ENCODE results near the gene SYTL3. TPM values are rescaled to one million over a fixed set of nuclear protein-coding genes. Genes with fewer than 3 reads are reported as not detected.

Gene SYTL3
- total RNA-seq, 1 experiment from 2014 or later = 0.09 TPM

- Histone ChIP-seq H3K23ac (ENCODE audit: insufficient read length, low read depth, low read length) (no peak overlapping the region), H3K79me2 (ENCODE audit: insufficient read depth, low read length) (no peaks in the 10 kb centered on the region), H3K56ac (ENCODE audit: insufficient read length, low read depth, low read length) (no peak overlapping the region), H3K9ac (ENCODE audit: extremely low read depth, insufficient read length, low read length) (no peak overlapping the region), H3K9me3 (ENCODE audit: control insufficient read depth, low read depth, low read length) (no peaks in the 10 kb centered on the region), H2BK20ac (ENCODE audit: low read depth, low read length, poor library complexity, severe bottlenecking) (no peak overlapping the region), H3K27ac (ENCODE audit: insufficient read length, low read depth, low read length) (no peak overlapping the region), H4K5ac (ENCODE audit: insufficient read length, low read depth, low read length) (no peak overlapping the region), H3T11ph (ENCODE audit: low read length) (no peak overlapping the region), H4K91ac (ENCODE audit: insufficient read length, low read depth, low read length) (no peak overlapping the region), H3K4me2 (ENCODE audit: insufficient read depth, insufficient read length, low read length) (no peak overlapping the region), H3K18ac (ENCODE audit: insufficient read length, low read depth, low read length) (no peak overlapping the region), H4K8ac (replicated peaks; ENCODE audit: insufficient read length, low read depth, low read length) (no peak overlapping the region), H3K4me1 (ENCODE audit: insufficient read depth, low read length) (no peaks in the 10 kb centered on the region), H3K14ac (ENCODE audit: insufficient read depth, low read length) (no peak overlapping the region), H3K27me3 (ENCODE audit: insufficient read depth, low read length) (no peaks in the 10 kb centered on the region), H3K23me2 (ENCODE audit: insufficient read length, low read depth, low read length, poor library complexity, severe bottlenecking) (no peaks in the 10 kb centered on the region), H2AK5ac (ENCODE audit: insufficient read length, low read length) (no peak overlapping the region), H2BK5ac (ENCODE audit: insufficient read length, low read length) (no peak overlapping the region), H2BK120ac (ENCODE audit: low read depth, low read length, poor library complexity, severe bottlenecking) (no peak overlapping the region), H2BK12ac (ENCODE audit: insufficient read length, low read depth, low read length) (no peak overlapping the region), H2AFZ (ENCODE audit: low read length) (no peak overlapping the region), H2BK15ac (ENCODE audit: low read depth, low read length) (no peak overlapping the region), H4K20me1 (ENCODE audit: control insufficient read depth, insufficient read depth, insufficient read length) (peaks cover 2% of the 10 kb centered on the region), H3K79me1 (ENCODE audit: insufficient read depth, low read depth, low read length, poor library complexity, severe bottlenecking) (no peaks in the 10 kb centered on the region), H3K4ac (ENCODE audit: low read depth, low read length) (no peak overlapping the region)
- WGBS (ENCODE audit: extremely low coverage, insufficient read length, low lambda C conversion rate) = no CpG with 5 or more reads among the region's 10 CpGs
- peak; percentile 59 for DNase-seq
- H3K9me3 Mint-ChIP-seq = no peaks in the 10 kb centered on the region
- H3K4me3 Mint-ChIP-seq = no peak overlapping the region
- H3K27ac Mint-ChIP-seq = no peak overlapping the region
- peaks cover 24 to 26% of the 10 kb centered on the region in 2 experiments for H3K4me1 Mint-ChIP-seq
- peak; percentile 74 for TF ChIP-seq CTCF (conservative IDR thresholded peaks at IDR 0.05)
- H3K36me3 Mint-ChIP-seq (ENCODE audit: insufficient read depth in 1 of 3, low read depth in 3 of 3) = no peaks in the 10 kb centered on the region
- H3K27me3 Mint-ChIP-seq (ENCODE audit: low read depth) = peaks cover 10% of the 10 kb centered on the region
Observed at GRCh38 chr6:158660333-158660754, 10.5 kb downstream of the SYTL3 start.

All from H9 (cell line).